A549 treated with AZD2906 at 1 μM for 4 hours (cell line): ENCODE results near the gene NNT. TPM values are rescaled to one million over a fixed set of nuclear protein-coding genes. Genes with fewer than 3 reads are reported as not detected.

Experiments used
- total RNA-seq: library from RNA; stranded (reverse); fragments of 200-300 nt; extraction: Qiagen RNA extraction; gene quantifications from 5 replicates; pipeline ENCODE4 v1.2.3, GENCODE V29; 2022

NNT gene
- 10.4 to 14.7 TPM (median 11.3 TPM) in 5 replicates for total RNA-seq

DNA sequence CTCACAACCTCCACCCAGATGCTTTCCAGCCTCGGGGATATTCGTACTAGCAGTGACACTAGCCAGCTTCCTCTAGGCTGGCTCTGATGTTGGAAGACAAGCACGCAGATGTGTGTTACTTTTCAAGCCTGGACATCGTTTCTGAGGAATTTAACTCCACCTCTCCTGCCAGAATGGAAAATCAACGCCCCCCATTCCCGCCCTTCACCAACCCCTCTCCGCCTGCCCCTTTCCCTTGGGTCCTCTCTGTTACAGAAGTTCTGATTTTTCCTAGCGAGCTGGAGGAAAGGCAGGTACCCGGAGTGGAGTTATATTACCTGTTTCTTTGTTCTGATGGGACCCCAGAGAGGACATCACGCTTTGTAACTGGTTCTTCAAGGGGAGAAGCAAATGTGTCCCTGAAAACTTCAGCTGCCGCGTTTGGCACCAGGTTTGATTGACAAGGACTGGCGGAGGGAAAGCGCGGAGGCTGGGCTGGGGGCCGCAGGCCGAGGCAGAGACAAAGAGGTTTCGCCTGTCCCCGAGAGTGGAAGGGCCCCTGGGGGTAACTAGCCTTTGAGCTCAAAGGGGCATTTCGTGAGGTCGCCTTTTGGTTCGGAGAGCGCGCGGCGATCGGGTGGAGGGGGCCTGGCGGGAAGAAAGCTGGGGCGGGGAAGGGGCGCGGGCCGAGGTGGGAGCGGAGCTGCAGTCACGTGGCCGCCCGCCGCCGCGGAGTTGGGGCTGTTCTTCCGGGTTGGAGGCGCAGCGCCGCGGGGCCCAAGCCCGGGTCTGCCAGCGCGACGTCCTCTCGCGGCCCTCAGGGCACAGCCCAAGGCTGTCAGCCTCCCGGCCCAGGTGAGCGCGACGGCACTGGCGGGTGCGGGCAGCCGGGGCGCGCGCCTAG, at the start of gene NNT:
Gene NNT, plus strand, starts transcription at position 720 of the 883 bp plus-strand sequence. CDS start 6,016 bp downstream, outside the sequence.

DNA sequence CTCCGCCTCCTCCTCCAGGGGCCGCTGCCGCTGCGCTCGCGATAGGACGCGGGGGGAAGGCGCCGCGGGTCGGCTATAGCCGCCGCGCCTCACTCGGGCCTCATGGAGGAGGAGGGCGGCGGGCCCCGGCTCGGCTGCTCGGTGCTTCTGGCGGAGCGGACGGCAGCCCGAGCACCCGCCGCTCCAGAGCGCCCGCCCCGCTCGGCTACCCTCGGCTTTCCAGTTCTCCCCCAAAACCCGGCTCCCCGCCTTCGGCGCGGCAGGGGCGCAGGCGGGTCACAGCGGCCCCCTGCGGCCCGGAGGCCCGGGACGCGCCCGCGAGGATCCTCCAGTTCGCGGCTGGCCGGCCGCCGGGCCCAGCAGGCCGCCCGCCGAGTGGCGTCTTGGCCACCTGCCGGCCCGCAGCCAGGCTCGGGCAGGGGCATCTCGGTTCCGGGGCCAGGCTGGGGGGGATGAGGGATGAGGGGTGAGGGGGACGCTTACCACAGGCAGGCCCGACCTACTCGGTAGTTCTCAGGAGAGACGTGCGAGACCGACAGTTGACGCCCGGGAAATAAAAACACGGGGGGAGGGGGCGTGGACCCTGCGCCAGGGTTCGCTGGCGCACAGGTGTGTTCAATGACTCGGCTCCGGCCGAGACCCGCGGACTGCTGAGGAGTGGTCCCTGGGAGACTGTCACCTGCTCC, 46.0 kb upstream of the NNT start, which contains the start of gene PAIP1:
Gene PAIP1, minus strand, starts transcription at position 221 of the 686 bp plus-strand sequence. CDS start 231 bp downstream, outside the sequence.

Other genes with a start within 250 kb of the NNT start
- gene CCL28, start 190.8 kb upstream of the NNT start, total RNA-seq, result 0.06 to 0.34 TPM (median 0.15 TPM) in 5 replicates
- gene TMEM267, start 119.3 kb upstream of the NNT start, total RNA-seq, result 18.3 to 20.1 TPM (median 19.6 TPM) in 5 replicates
- 3.6 to 5.4 TPM (median 4.2 TPM) in 5 replicates for gene C5orf34, start 88.0 kb upstream of the NNT start, total RNA-seq
- 98.7 to 108 TPM (median 100 TPM) in 5 replicates for gene PAIP1, start 46.1 kb upstream of the NNT start, total RNA-seq